ENCODE data around the gene SGCE. TPM values are rescaled to one million over a fixed set of nuclear protein-coding genes. Genes with fewer than 3 reads are reported as not detected.

Gene SGCE
- total and polyA plus RNA-seq, 3 donors from 2014 or later, result 71.3 to 146 (median 142) TPM

GRCh38 chr7:94590526-94591162, 65.3 kb downstream of the SGCE start:
- TF ChIP-seq POLR2A (IDR thresholded peaks at IDR 0.05), result no peak
- no peak for TF ChIP-seq CTCF (IDR thresholded peaks at IDR 0.05)

GRCh38 chr7:94588075-94588474, 67.9 kb downstream of the SGCE start:
- no peak for TF ChIP-seq CTCF (IDR thresholded peaks at IDR 0.05)
- no peak for TF ChIP-seq POLR2A (IDR thresholded peaks at IDR 0.05)
- 88 to 93% methylated on average over 2 of the region's 2 CpGs for WGBS, 2 donors
- no peaks in the 10 kb centered on the region for H3K9me3 ChIP-seq
- no peak overlapping the region for H3K4me3 ChIP-seq
- intact Hi-C loops (cut with DNase I; ENCODE audit: low total_unique reads), result no loop called here
- no peaks in the 10 kb centered on the region for H3K36me3 ChIP-seq (ENCODE audit: low read depth, missing control alignments)
- H3K27ac ChIP-seq, result no peak overlapping the region
- no peaks in the 10 kb centered on the region for H3K4me1 ChIP-seq
- no peak for DNase-seq
- no peaks in the 10 kb centered on the region for H3K27me3 ChIP-seq

More at GRCh38 chr7:94590526-94591162, 65.3 kb downstream of the SGCE start:
- Histone ChIP-seq H3K36me3 (ENCODE audit: low read depth, missing control alignments) (no peaks in the 10 kb centered on the region), H3K27me3 (no peaks in the 10 kb centered on the region), H3K4me1 (no peaks in the 10 kb centered on the region), H3K4me3 (no peak overlapping the region), H3K27ac (no peak overlapping the region), H3K9me3 (no peaks in the 10 kb centered on the region)
- intact Hi-C loops (cut with DNase I; ENCODE audit: low total_unique reads), result no loop called here
- WGBS, 2 donors, result 54 to 55% methylated on average over 4 of the region's 4 CpGs
- no peak for DNase-seq

- DNase-seq, result no peak
- Histone ChIP-seq H3K27ac (no peak overlapping the region), H3K4me1 (no peaks in the 10 kb centered on the region), H3K27me3 (no peaks in the 10 kb centered on the region), H3K4me3 (no peak overlapping the region), H3K36me3 (ENCODE audit: low read depth, missing control alignments) (no peaks in the 10 kb centered on the region), H3K9me3 (no peaks in the 10 kb centered on the region)
- intact Hi-C loops (cut with DNase I; ENCODE audit: low total_unique reads), result no loop called here
- TF ChIP-seq POLR2A (IDR thresholded peaks at IDR 0.05), result no peak
- TF ChIP-seq CTCF (IDR thresholded peaks at IDR 0.05), result no peak
- WGBS, 2 donors, result 89 to 97% methylated on average over 1 of the region's 1 CpG
These were observed 71.8 kb downstream of the SGCE start for GRCh38 chr7:94584113-94584512.

- 64 to 68% methylated on average over 1 of the region's 1 CpG for WGBS, 2 donors
These were observed 75.3 kb downstream of the SGCE start for GRCh38 chr7:94580601-94581000.

More at GRCh38 chr7:94580601-94581000, 75.3 kb downstream of the SGCE start:
- Histone ChIP-seq H3K27me3 (no peaks in the 10 kb centered on the region), H3K27ac (no peak overlapping the region), H3K9me3 (no peaks in the 10 kb centered on the region), H3K4me3 (no peak overlapping the region), H3K36me3 (ENCODE audit: low read depth, missing control alignments) (no peaks in the 10 kb centered on the region), H3K4me1 (no peaks in the 10 kb centered on the region)
- TF ChIP-seq CTCF (IDR thresholded peaks at IDR 0.05) (no peak), POLR2A (IDR thresholded peaks at IDR 0.05) (no peak)
- DNase-seq, result no peak
- intact Hi-C loops (cut with DNase I; ENCODE audit: low total_unique reads), result no loop called here

Measured in testis (tissue), 3 donors.